Liver (tissue), 9 donors: ENCODE measurements around the gene DRG1. TPM values are rescaled to one million over a fixed set of nuclear protein-coding genes. Genes with fewer than 3 reads are reported as not detected.

Experiments
- DNase-seq: peaks from one replicate; pipeline ENCODE4 v3.0.0-alpha.2; 2017; ENCODE audit warnings: low spot score
- H3K27ac ChIP-seq, 2 donors: one replicate each; pipeline ENCODE4 v1.7.0; 2013; ENCODE audit warnings: inconsistent platforms in 2 of 2, low read length in 2 of 2, control low read depth in 1 of 2, low read depth in 1 of 2, mild to moderate bottlenecking in 1 of 2
- H3K27me3 ChIP-seq, 4 donors: one replicate each; pipeline versions ENCODE4 v1.6.1 to v1.7.0; 2013; ENCODE audit warnings: low read length in 3 of 4, inconsistent platforms in 1 of 4, mild to moderate bottlenecking in 1 of 4, moderate library complexity in 1 of 4; ENCODE audit not compliant: control insufficient read depth in 4 of 4, insufficient read depth in 4 of 4
- H3K36me3 ChIP-seq, 4 donors: one replicate each; pipeline versions ENCODE4 v1.6.1 to v1.7.0; 2013; ENCODE audit warnings: low read length in 3 of 4, mild to moderate bottlenecking in 3 of 4, low read depth in 1 of 4, moderate library complexity in 1 of 4; ENCODE audit not compliant: control insufficient read depth in 4 of 4, insufficient read depth in 3 of 4
- H3K4me1 ChIP-seq, 4 donors: one replicate each; pipeline versions ENCODE4 v1.6.1 to v1.7.0; 2013; ENCODE audit warnings: low read length in 3 of 4, mild to moderate bottlenecking in 3 of 4, moderate library complexity in 1 of 4; ENCODE audit not compliant: control insufficient read depth in 4 of 4, insufficient read depth in 4 of 4
- H3K4me3 ChIP-seq, 3 donors: one replicate each; pipeline versions ENCODE4 v1.6.1 to v1.7.0; 2013; ENCODE audit warnings: low read length in 3 of 3, control low read depth in 1 of 3, low read depth in 1 of 3, mild to moderate bottlenecking in 1 of 3
- H3K9ac ChIP-seq, 2 donors: one replicate each; pipeline ENCODE4 v1.7.0; 2013; ENCODE audit warnings: low read length in 2 of 2, mild to moderate bottlenecking in 2 of 2, moderate library complexity in 2 of 2, control low read depth in 1 of 2, low read depth in 1 of 2
- H3K9me3 ChIP-seq, 4 donors: one replicate each; pipeline versions ENCODE4 v1.6.1 to v1.7.0; 2013; ENCODE audit warnings: low read length in 3 of 4; ENCODE audit not compliant: control insufficient read depth in 4 of 4
- EGR1 ChIP-seq, 2 donors: IDR thresholded peaks; 2 replicates each; pipeline ENCODE4 v1.6.1; 2016 to 2018; ENCODE audit warnings: antibody characterized with exemption in 2 of 2, low read depth in 2 of 2
- FOXA1 ChIP-seq: IDR thresholded peaks from 2 replicates; pipeline ENCODE4 v1.6.1; 2016; ENCODE audit warnings: antibody characterized with exemption
- FOXA2 ChIP-seq: IDR thresholded peaks from 2 replicates; pipeline ENCODE4 v1.6.1; 2016; ENCODE audit warnings: antibody characterized with exemption
- GABPA ChIP-seq, 2 donors: IDR thresholded peaks in 1 of 2; conservative IDR thresholded peaks in 1 of 2; 2 replicates each; pipeline ENCODE4 v1.6.1; 2016; ENCODE audit warnings: antibody characterized with exemption in 2 of 2, mild to moderate bottlenecking in 1 of 2, moderate library complexity in 1 of 2
- HNF4A ChIP-seq, 2 donors: conservative IDR thresholded peaks; 2 replicates each; pipeline ENCODE4 v1.6.1; 2016; ENCODE audit warnings: antibody characterized with exemption in 2 of 2, mild to moderate bottlenecking in 2 of 2
- HNF4G ChIP-seq: IDR thresholded peaks from 2 replicates; pipeline ENCODE4 v1.6.1; 2016; ENCODE audit warnings: antibody characterized with exemption
- JUND ChIP-seq, 2 donors: IDR thresholded peaks; 2 replicates each; pipeline ENCODE4 v1.6.1; 2016; ENCODE audit warnings: antibody characterized with exemption in 2 of 2
- NR2F2 ChIP-seq: IDR thresholded peaks from 2 replicates; pipeline ENCODE4 v1.6.1; 2016; ENCODE audit warnings: antibody characterized with exemption
- RAD21 ChIP-seq, 2 donors: IDR thresholded peaks; 2 replicates each; pipeline ENCODE4 v1.6.1; 2016; ENCODE audit warnings: antibody characterized with exemption in 2 of 2, mild to moderate bottlenecking in 2 of 2
- RXRA ChIP-seq, 2 donors: IDR thresholded peaks; 2 replicates each; pipeline ENCODE4 v1.6.1; 2017 to 2018; ENCODE audit warnings: antibody characterized with exemption in 2 of 2, mild to moderate bottlenecking in 1 of 2
- SP1 ChIP-seq: IDR thresholded peaks from 2 replicates; pipeline ENCODE4 v1.6.1; 2018; ENCODE audit warnings: antibody characterized with exemption, mild to moderate bottlenecking
- TAF1 ChIP-seq: conservative IDR thresholded peaks from 2 replicates; pipeline ENCODE4 v1.6.1; 2016; ENCODE audit warnings: antibody characterized with exemption, mild to moderate bottlenecking
- YY1 ChIP-seq: IDR thresholded peaks from 2 replicates; pipeline ENCODE4 v1.6.1; 2016; ENCODE audit warnings: antibody characterized with exemption, mild to moderate bottlenecking
- WGBS: extraction: QIAGEN DNeasy Blood & Tissue Kit; methylation state at CpG from one replicate; pipeline ENCODE4 v1.1.7; 2013; 5-methylcytosine and 5-hydroxymethylcytosine counted together
- polyA plus RNA-seq, 2 donors: library from polyadenylated mRNA; stranded (reverse) in 1 of 2; unstranded in 1 of 2; fragments of 200-250 nt in 1 of 2; fragments of >200 nt in 1 of 2; fragmentation: Nextera tagmentation in 1 of 2; extraction: Ambion mirVana in 1 of 2; gene quantifications; one replicate each; pipeline versions ENCODE4 v1.2.1 to v1.2.3, GENCODE V29; 2013 to 2015
- total RNA-seq, 2 donors: library from RNA; depleted of rRNA; stranded (reverse); fragments of >200 nt; gene quantifications; one replicate each; pipeline ENCODE4 v1.2.3, GENCODE V29; 2014
- TF ChIP-seq, protein P1 (sequence below): IDR thresholded peaks from 2 replicates; pipeline ENCODE4 v1.6.1; 2016; ENCODE audit warnings: antibody characterized with exemption, mild to moderate bottlenecking
- TF ChIP-seq, protein P2 (sequence below): IDR thresholded peaks from 2 replicates; pipeline ENCODE4 v1.6.1; 2016; ENCODE audit warnings: antibody characterized with exemption
- TF ChIP-seq, protein P3 (sequence below): fragments of 150-350 bp; IDR thresholded peaks from 2 replicates; pipeline ENCODE4 v1.5.1; 2017; ENCODE audit warnings: improper control_type of control experiment, low read depth, low read length; ENCODE audit not compliant: missing input control
- TF ChIP-seq, protein P4 (sequence below): IDR thresholded peaks from 2 replicates; pipeline ENCODE4 v1.6.1; 2016; ENCODE audit warnings: antibody characterized with exemption
- TF ChIP-seq, protein P5 (sequence below): IDR thresholded peaks from 2 replicates; pipeline ENCODE4 v1.6.1; 2016; ENCODE audit warnings: antibody characterized with exemption
- donor health status: healthy.
- donor health status: healthy.
- donor health status: healthy.
- donor health status: healthy.
- donor health status: healthy.

Gene DRG1
- total and polyA plus RNA-seq, 4 donors: 23.1 to 39.7 (median 32.5) TPM

DNA sequence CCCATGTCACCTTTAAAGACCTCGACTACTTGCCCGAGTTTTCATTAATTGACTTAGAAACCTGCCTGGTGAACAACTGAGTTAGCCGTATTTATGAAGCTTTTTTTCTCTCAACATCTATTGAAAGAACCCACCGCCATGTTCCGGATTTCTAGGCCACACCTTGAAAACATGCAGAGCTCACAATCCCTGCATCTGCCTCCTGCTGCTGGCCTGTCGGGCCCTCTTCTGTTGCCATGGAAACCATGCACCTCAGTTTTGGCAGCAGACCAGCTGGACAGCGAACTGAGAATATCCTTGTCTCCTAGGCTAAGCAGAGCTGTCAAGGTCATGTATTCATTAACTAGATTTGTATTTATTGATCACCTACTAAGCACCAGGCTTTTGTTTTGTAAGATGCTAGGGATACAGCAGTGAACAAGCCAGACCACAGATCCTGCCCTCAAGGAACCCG, 49.0 kb upstream of the DRG1 start:
- Histone ChIP-seq H3K4me3 (no peak overlapping the region), H3K36me3 (no peaks in the 10 kb centered on the region), H3K9ac (no peak overlapping the region), H3K4me1 (peaks cover under 1 to 22% (median 14%) of the 10 kb centered on the region in 4 donors), H3K27me3 (no peaks in the 10 kb centered on the region), H3K27ac (no peak overlapping the region), H3K9me3 (no peaks in the 10 kb centered on the region)
- DNase-seq: peak; percentile 70
- WGBS: 41% methylated on average over 8 of the region's 8 CpGs
- TF ChIP-seq SP1 (peak; percentile 38), RAD21 (IDR thresholded peaks at IDR 0.05) (peak in 1 of 2 donors; percentile 50), RXRA (IDR thresholded peaks at IDR 0.05) (peak in 1 of 2 donors; percentile 52), EGR1 (IDR thresholded peaks at IDR 0.05; ENCODE audit: low read depth in 2 of 2) (no peak), HNF4G (no peak), GABPA (IDR thresholded peaks at IDR 0.05 in 1 of 2, conservative IDR thresholded peaks at IDR 0.05 in 1 of 2) (no peak), FOXA2 (no peak), FOXA1 (no peak), TAF1 (no peak), YY1 (no peak), NR2F2 (no peak), HNF4A (conservative IDR thresholded peaks at IDR 0.05) (peak; percentile 23 to 51), JUND (IDR thresholded peaks at IDR 0.05) (no peak)
- TF ChIP-seq, protein P1, sequence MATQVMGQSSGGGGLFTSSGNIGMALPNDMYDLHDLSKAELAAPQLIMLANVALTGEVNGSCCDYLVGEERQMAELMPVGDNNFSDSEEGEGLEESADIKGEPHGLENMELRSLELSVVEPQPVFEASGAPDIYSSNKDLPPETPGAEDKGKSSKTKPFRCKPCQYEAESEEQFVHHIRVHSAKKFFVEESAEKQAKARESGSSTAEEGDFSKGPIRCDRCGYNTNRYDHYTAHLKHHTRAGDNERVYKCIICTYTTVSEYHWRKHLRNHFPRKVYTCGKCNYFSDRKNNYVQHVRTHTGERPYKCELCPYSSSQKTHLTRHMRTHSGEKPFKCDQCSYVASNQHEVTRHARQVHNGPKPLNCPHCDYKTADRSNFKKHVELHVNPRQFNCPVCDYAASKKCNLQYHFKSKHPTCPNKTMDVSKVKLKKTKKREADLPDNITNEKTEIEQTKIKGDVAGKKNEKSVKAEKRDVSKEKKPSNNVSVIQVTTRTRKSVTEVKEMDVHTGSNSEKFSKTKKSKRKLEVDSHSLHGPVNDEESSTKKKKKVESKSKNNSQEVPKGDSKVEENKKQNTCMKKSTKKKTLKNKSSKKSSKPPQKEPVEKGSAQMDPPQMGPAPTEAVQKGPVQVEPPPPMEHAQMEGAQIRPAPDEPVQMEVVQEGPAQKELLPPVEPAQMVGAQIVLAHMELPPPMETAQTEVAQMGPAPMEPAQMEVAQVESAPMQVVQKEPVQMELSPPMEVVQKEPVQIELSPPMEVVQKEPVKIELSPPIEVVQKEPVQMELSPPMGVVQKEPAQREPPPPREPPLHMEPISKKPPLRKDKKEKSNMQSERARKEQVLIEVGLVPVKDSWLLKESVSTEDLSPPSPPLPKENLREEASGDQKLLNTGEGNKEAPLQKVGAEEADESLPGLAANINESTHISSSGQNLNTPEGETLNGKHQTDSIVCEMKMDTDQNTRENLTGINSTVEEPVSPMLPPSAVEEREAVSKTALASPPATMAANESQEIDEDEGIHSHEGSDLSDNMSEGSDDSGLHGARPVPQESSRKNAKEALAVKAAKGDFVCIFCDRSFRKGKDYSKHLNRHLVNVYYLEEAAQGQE: peak; percentile 14
- TF ChIP-seq, protein P2, sequence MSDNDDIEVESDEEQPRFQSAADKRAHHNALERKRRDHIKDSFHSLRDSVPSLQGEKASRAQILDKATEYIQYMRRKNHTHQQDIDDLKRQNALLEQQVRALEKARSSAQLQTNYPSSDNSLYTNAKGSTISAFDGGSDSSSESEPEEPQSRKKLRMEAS: no peak
- TF ChIP-seq, protein P3, sequence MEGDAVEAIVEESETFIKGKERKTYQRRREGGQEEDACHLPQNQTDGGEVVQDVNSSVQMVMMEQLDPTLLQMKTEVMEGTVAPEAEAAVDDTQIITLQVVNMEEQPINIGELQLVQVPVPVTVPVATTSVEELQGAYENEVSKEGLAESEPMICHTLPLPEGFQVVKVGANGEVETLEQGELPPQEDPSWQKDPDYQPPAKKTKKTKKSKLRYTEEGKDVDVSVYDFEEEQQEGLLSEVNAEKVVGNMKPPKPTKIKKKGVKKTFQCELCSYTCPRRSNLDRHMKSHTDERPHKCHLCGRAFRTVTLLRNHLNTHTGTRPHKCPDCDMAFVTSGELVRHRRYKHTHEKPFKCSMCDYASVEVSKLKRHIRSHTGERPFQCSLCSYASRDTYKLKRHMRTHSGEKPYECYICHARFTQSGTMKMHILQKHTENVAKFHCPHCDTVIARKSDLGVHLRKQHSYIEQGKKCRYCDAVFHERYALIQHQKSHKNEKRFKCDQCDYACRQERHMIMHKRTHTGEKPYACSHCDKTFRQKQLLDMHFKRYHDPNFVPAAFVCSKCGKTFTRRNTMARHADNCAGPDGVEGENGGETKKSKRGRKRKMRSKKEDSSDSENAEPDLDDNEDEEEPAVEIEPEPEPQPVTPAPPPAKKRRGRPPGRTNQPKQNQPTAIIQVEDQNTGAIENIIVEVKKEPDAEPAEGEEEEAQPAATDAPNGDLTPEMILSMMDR: no peak
- TF ChIP-seq, protein P4, sequence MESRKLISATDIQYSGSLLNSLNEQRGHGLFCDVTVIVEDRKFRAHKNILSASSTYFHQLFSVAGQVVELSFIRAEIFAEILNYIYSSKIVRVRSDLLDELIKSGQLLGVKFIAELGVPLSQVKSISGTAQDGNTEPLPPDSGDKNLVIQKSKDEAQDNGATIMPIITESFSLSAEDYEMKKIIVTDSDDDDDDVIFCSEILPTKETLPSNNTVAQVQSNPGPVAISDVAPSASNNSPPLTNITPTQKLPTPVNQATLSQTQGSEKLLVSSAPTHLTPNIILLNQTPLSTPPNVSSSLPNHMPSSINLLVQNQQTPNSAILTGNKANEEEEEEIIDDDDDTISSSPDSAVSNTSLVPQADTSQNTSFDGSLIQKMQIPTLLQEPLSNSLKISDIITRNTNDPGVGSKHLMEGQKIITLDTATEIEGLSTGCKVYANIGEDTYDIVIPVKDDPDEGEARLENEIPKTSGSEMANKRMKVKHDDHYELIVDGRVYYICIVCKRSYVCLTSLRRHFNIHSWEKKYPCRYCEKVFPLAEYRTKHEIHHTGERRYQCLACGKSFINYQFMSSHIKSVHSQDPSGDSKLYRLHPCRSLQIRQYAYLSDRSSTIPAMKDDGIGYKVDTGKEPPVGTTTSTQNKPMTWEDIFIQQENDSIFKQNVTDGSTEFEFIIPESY: peak; percentile 24
- TF ChIP-seq, protein P5, sequence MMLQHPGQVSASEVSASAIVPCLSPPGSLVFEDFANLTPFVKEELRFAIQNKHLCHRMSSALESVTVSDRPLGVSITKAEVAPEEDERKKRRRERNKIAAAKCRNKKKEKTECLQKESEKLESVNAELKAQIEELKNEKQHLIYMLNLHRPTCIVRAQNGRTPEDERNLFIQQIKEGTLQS: no peak
